AG10803 (cell line): ENCODE data around the gene PLPP7.

ENCODE experiments used
- DNase-seq: peaks from one replicate; pipeline ENCODE4 v3.0.0; 2010; ENCODE audit warnings: low read depth
- H3K4me3 ChIP-seq: 2 replicates; pipeline ENCODE4 v1.5.1; 2011; ENCODE audit warnings: mild to moderate bottlenecking, low read length, control low read depth
- TF ChIP-seq, protein P1 (sequence below): conservative IDR thresholded peaks from 2 replicates; pipeline ENCODE4 v1.5.1; 2011; ENCODE audit warnings: mild to moderate bottlenecking, low read length, control low read depth, inconsistent platforms

PLPP7 gene

DNA sequence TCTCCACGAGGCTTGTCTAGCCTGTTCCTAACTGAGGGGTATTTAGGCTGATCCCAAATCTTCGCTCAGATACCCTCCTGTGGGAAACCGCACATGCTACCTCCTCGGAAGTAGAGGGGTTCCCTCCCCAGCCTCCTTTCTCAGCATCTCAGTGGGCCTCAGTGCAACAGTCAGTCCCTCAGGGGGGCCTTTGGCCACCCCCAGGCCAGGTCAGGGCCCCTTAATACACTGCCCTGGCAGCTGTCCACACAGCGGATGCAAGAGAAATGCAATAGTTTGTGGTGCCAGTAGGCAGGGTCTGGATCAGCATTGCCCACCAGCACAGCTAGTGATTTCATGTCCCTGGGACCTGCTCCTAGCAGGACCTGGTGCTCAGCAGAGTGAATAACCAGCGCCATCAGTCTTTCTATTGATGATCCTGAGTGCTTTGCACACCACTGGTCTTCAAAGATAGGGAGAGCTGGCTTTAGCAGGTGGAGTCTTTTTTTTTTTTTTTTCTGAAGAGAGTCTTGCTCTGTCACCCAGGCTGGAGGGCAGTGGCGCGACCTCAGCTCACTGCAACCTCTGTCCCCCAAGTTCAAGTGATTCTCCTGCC is 7.5 kb downstream of the PLPP7 start:
- no peak for DNase-seq
- TF ChIP-seq, protein P1, sequence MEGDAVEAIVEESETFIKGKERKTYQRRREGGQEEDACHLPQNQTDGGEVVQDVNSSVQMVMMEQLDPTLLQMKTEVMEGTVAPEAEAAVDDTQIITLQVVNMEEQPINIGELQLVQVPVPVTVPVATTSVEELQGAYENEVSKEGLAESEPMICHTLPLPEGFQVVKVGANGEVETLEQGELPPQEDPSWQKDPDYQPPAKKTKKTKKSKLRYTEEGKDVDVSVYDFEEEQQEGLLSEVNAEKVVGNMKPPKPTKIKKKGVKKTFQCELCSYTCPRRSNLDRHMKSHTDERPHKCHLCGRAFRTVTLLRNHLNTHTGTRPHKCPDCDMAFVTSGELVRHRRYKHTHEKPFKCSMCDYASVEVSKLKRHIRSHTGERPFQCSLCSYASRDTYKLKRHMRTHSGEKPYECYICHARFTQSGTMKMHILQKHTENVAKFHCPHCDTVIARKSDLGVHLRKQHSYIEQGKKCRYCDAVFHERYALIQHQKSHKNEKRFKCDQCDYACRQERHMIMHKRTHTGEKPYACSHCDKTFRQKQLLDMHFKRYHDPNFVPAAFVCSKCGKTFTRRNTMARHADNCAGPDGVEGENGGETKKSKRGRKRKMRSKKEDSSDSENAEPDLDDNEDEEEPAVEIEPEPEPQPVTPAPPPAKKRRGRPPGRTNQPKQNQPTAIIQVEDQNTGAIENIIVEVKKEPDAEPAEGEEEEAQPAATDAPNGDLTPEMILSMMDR: no peak
- H3K4me3 ChIP-seq: no peak overlapping the region

DNA sequence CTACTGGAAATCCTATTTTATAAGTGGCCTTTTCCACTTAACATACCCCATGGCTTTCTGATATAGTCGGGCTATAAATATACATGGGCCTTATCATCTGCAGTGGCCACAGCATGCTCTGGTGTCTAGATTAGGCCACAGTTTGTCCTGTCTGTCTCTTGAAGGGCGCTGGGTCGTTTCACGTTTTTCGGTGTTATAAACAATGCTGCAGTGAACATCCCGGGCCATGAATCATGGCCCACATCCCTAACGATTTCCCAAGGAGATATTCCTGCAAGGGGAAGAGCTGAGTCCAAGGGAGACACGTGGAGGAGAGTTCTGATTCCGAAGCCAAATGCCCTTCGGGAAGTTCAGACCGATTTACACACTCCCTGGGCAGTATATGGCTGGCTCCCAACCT is 8.4 kb downstream of the PLPP7 start:
- TF ChIP-seq, protein P1: no peak
- no peak for DNase-seq

DNA sequence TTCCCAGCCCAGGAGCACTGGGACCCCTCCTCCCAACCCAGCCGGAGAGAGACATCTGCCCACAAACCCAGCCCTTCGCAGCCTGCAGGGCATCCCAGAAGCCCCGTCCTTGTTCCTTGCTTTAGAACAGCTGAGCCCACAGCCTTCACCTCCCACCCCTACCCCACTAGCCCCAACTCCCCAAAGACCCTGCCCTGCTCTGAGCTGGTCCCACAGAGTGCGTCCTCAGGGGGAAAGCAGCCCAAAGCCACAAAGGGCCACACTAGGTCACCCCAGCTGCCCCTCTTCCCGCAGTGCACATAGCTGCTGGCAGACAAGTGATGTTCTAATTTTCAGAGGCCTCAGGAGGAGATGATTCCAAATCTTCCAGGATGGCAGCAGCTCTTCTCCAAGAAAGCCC is 8.8 kb downstream of the PLPP7 start:
- TF ChIP-seq, protein P1: no peak
- no peak for DNase-seq
- no peak overlapping the region for H3K4me3 ChIP-seq

More for the DNA sequence above, 8.4 kb downstream of the PLPP7 start:
- no peak overlapping the region for H3K4me3 ChIP-seq

DNA sequence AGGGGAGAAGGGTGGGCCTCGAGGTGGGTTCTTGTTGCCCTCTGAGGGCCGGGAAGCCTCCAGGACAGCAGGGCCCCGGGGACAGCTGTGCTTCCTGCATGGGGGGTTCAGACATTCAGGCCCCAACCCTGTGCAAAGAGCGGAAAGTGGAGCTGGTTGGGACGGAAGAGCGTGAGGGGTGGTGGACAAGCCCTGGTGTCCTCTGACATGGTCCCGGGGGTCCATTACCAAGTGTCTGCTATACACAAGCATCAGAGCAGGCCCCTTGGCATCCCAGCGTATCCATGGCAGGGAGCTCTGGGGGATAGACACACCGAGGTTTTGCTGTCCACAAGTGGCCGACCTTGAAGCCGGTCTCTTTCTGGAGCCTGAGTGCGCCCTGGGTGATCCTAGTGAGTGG is 9.3 kb downstream of the PLPP7 start:
- no peak overlapping the region for H3K4me3 ChIP-seq
- TF ChIP-seq, protein P1: no peak
- DNase-seq: no peak

DNA sequence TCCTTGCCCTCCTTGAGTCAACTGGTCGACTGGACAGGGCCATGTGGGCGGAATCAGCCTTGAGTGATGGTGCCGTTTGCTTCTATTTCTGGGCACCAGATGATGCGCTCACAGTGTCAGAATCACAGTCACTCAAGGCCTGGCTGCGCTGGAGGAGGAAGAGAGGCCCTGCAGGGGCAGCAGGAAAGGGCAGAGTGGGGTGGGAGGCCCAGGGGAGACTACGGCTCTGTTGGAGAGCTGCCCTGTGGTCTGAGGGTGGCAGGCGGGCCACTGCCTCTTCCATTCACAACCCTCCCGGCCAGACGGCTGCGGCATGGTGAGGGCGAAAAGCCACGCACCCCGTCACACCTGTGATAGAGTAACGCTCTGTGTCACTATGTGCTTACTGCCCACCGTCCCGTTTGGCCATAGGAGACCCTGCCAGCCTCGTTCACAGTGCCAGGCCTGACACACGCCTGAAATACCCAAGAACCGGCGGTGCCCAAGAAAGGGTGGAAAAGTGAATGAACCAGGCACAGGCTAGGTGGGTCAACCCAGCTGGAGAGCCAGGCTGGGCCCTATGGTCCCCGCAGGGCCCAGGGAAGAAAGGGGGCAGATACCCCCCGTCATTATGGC is 9.9 kb downstream of the PLPP7 start:
- DNase-seq: no peak
- TF ChIP-seq, protein P1: no peak
- no peak overlapping the region for H3K4me3 ChIP-seq

DNA sequence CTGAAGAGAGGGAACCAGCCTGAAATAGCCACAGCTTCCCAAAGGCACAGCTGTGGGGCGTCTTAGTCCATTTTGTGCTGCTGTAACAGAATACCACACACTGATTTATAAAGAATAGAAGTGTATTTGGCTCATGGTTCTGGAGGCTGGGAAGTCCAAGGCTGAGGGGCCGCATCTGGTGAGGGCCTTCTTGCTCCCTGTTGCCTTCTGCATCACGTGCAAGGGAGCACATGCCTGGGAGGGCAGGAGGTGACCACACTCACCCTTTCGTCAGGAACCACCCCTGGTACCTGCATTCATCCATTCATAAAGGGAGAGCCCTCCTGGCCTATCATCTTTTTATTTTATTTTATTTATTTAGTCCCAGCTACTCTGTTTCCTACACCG is 10.4 kb downstream of the PLPP7 start:
- no peak overlapping the region for H3K4me3 ChIP-seq
- DNase-seq: no peak
- TF ChIP-seq, protein P1: no peak

DNA sequence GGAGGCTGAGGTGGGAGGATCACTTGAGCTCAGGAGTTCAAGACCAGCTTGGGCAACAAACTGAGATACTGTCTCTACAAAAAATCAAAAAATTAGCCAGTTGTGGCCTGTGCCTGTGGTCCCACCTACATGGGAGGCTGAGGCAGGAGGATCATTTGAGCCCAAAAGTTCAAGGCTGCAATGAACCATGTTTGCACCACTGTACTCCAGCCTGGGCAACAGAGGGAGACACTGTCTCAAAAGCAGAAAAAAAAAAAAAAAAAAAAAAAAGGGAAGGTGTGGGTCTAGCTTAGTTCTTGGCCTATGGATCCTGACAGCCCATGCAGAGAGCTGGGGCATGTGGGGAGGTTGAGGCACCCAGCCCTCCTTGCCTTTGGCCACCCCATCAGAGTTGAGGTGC is 10.9 kb downstream of the PLPP7 start:
- no peak for DNase-seq
- H3K4me3 ChIP-seq: no peak overlapping the region
- TF ChIP-seq, protein P1: no peak
